ENCODE results near the gene HSFX2.
"Not testable (repeated sequence)": the region's sequence is repeated elsewhere in the genome, so short reads cannot be mapped to it uniquely, and the experiment has no call there.

HSFX2 gene

DNA sequence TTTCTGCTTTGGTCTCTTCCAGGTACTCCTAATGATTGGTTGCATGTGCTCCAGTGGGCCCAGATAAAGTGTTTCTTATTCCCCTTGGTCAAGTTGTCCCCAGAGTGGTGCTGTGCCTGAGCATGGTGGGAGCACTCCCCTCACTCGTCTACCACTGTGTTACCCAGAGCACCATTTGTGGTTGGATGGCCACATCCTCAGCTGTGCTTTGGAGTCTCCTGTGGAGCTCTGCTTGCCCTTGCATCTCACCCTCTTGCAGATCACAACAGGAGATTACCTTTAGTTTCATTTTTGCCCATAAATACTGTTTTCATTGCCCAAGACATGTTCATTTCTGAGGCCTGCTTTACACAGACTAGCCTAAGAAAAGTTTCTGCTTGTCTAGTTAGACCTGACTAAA, 44.7 kb downstream of the HSFX2 start:
- H3K4me3 ChIP-seq (ENCODE audit: low read depth in 1 of 2, low read length in 2 of 2); H3K27me3 ChIP-seq (ENCODE audit: control insufficient read depth in 1 of 2, insufficient read depth in 2 of 2, low read length in 2 of 2); H3K9me3 ChIP-seq (ENCODE audit: low read length); H3K27ac ChIP-seq (ENCODE audit: low read depth, low read length); H3K36me3 ChIP-seq (ENCODE audit: insufficient read depth, low read length); H3K9ac ChIP-seq (ENCODE audit: low read length); H3K4me1 ChIP-seq (ENCODE audit: insufficient read depth, low read length): not testable (repeated sequence)

DNA sequence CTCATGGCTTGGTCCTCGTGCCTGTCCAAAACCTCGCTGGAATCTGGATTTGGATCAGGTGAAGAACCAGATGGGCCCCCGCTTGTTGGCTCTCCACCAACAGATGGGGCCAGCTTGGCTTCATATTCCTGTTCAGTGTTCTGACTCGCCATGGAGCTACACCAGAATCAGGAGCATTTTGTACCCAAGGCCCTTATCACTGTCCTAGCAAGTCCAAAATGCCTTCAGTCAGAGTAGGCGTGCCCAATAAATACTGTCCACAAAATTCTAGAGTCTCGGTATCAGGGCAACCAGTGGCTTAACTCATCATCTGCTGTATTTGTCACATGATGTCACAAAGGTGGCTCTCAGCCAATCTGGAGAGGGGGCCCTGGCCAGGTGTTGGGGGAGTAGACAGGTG, 45.4 kb downstream of the HSFX2 start, which contains the start of gene HSFX3:
Gene HSFX3, minus strand, starts transcription at position 224 of the 400 bp plus-strand sequence. Its CDS starts 72 bp downstream, at position 152.
- not testable (repeated sequence) for H3K9ac ChIP-seq (ENCODE audit: low read length); H3K36me3 ChIP-seq (ENCODE audit: insufficient read depth, low read length); H3K27me3 ChIP-seq (ENCODE audit: control insufficient read depth in 1 of 2, insufficient read depth in 2 of 2, low read length in 2 of 2); H3K4me3 ChIP-seq (ENCODE audit: low read depth in 1 of 2, low read length in 2 of 2); H3K4me1 ChIP-seq (ENCODE audit: insufficient read depth, low read length); H3K9me3 ChIP-seq (ENCODE audit: low read length); H3K27ac ChIP-seq (ENCODE audit: low read depth, low read length)

DNA sequence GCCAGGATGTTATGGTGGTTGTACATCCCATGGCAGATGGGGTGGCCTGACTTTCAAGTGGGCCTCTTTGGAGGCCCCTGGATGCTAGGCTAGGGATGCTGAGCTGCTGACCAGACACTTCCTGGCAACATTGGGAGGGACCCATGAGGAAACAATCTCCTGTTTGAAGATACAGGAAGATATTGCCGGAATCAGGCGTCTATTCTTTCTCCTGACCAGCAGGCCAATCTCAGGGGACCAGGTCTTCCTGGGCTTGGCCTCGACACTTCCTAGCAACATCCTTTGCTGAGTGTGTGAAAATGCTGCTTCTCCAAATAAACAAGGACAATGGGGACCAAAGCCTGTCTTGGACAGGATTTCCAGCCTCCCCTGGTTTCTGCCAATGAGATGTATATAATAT, 47.3 kb downstream of the HSFX2 start:
- not testable (repeated sequence) for H3K9ac ChIP-seq (ENCODE audit: low read length); H3K4me3 ChIP-seq (ENCODE audit: low read depth in 1 of 2, low read length in 2 of 2); H3K9me3 ChIP-seq (ENCODE audit: low read length); H3K27ac ChIP-seq (ENCODE audit: low read depth, low read length); H3K36me3 ChIP-seq (ENCODE audit: insufficient read depth, low read length); H3K27me3 ChIP-seq (ENCODE audit: control insufficient read depth in 1 of 2, insufficient read depth in 2 of 2, low read length in 2 of 2); H3K4me1 ChIP-seq (ENCODE audit: insufficient read depth, low read length)

DNA sequence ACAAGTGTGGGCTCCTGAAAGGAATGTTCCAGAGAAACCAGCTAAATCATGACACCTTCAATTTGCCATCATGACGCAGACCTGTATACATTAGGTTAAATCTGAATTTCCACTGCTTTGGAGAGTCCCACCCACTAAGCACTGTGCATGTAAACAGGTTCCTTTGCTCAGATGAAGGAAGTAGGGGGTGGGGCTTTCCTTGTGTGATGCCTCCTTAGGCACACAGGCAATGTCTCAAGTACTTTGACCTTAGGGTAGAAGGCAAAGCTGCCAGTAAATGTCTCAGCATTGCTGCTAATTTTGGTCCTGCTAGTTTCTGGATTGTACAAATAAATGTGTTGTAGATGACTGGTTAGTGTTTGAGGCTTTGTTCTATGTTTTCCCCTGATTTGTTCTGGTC, 48.2 kb downstream of the HSFX2 start:
- not testable (repeated sequence) for H3K36me3 ChIP-seq (ENCODE audit: insufficient read depth, low read length); H3K4me1 ChIP-seq (ENCODE audit: insufficient read depth, low read length); H3K27ac ChIP-seq (ENCODE audit: low read depth, low read length); H3K9me3 ChIP-seq (ENCODE audit: low read length); H3K27me3 ChIP-seq (ENCODE audit: control insufficient read depth in 1 of 2, insufficient read depth in 2 of 2, low read length in 2 of 2); H3K9ac ChIP-seq (ENCODE audit: low read length); H3K4me3 ChIP-seq (ENCODE audit: low read depth in 1 of 2, low read length in 2 of 2)

DNA sequence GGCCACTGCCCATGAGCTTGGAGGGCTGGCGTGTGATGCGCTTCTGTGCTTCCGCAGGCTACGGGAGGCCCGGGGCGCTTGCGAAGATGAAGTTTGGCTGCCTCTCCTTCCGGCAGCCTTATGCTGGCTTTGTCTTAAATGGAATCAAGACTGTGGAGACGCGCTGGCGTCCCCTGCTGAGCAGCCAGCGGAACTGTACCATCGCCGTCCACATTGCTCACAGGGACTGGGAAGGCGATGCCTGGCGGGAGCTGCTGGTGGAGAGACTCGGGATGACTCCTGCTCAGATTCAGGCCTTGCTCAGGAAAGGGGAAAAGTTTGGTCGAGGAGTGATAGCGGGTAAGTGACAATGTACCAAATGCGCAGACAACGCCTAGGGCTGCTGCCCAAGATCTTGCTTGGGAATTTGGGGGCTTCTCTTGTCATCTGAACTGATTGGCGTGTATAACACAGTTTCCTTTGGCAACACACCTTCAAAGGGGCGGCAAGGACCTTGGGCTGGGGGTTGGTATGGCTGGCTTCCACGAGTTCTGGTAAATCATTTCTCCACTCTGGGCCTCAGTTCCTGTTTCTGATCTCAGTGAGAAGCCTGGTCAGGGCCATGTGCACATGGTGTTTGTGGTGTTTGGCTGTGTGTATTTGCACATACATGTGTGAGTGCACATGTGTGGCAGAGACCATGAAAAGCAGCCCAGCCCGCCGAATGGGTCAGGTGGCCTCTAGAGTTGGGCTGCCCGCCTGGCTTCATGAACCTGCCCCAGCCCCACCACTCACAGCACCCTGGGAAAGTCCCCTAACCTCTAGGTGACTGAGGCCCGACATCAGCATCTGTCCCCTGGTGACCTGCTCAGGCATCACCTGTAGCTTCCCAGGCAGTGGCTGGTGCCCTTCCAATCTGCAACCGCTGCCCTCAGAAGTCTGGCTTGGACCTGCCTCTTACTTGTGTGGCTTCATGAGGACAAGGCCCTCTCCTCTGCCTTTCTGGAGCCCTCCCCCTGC, 49.3 kb downstream of the HSFX2 start:
- H3K4me1 ChIP-seq (ENCODE audit: insufficient read depth, low read length); H3K9me3 ChIP-seq (ENCODE audit: low read length); H3K27me3 ChIP-seq (ENCODE audit: control insufficient read depth in 1 of 2, insufficient read depth in 2 of 2, low read length in 2 of 2); H3K27ac ChIP-seq (ENCODE audit: low read depth, low read length); H3K36me3 ChIP-seq (ENCODE audit: insufficient read depth, low read length); H3K9ac ChIP-seq (ENCODE audit: low read length); H3K4me3 ChIP-seq (ENCODE audit: low read depth in 1 of 2, low read length in 2 of 2): not testable (repeated sequence)

Data from muscle layer of colon (tissue), 2 donors.